Lung (tissue), 16 donors: Measurements from ENCODE around the gene MARCKS. TPM values are rescaled to one million over a fixed set of nuclear protein-coding genes. Genes with fewer than 3 reads are reported as not detected.

Experiments
- ATAC-seq: fragments of 200-7000 bp; cut with Tn5 transposase; one replicate; pipeline ENCODE4 v1.9.1; 2020; ENCODE audit warnings: moderate number of reproducible peaks; ENCODE audit not compliant: insufficient read depth, low FRiP score
- DNase-seq, 3 donors: peaks; one replicate each; pipeline ENCODE4 v3.0.0-alpha.2; 2013 to 2017
- H3K27ac ChIP-seq, 2 donors: one replicate each; pipeline ENCODE4 v1.5.1; 2013; ENCODE audit warnings: mild to moderate bottlenecking in 2 of 2, moderate library complexity in 2 of 2, control low read depth in 1 of 2, inconsistent platforms in 1 of 2, low read depth in 1 of 2, low read length in 1 of 2
- H3K27me3 ChIP-seq, 3 donors: one replicate each; pipeline ENCODE4 v1.5.1; 2013; ENCODE audit warnings: low read length in 2 of 3; ENCODE audit not compliant: control insufficient read depth in 3 of 3, insufficient read depth in 3 of 3
- H3K36me3 ChIP-seq, 4 donors: one replicate each; pipeline ENCODE4 v1.5.1; 2013; ENCODE audit warnings: low read length in 4 of 4, mild to moderate bottlenecking in 1 of 4, moderate library complexity in 1 of 4; ENCODE audit not compliant: control insufficient read depth in 4 of 4, insufficient read depth in 4 of 4
- H3K4me1 ChIP-seq, 5 donors: one replicate each; pipeline ENCODE4 v1.5.1; 2013; ENCODE audit warnings: low read length in 5 of 5, mild to moderate bottlenecking in 2 of 5, moderate library complexity in 1 of 5; ENCODE audit not compliant: control insufficient read depth in 5 of 5, insufficient read depth in 5 of 5
- H3K4me3 ChIP-seq: one replicate; pipeline ENCODE4 v1.5.1; 2013; ENCODE audit warnings: mild to moderate bottlenecking, control low read depth, moderate library complexity
- H3K9ac ChIP-seq, 2 donors: one replicate each; pipeline ENCODE4 v1.5.1; 2013; ENCODE audit warnings: low read length in 2 of 2, control low read depth in 1 of 2; ENCODE audit not compliant: insufficient read depth in 1 of 2
- H3K9me3 ChIP-seq, 4 donors: one replicate each; pipeline ENCODE4 v1.5.1; 2013; ENCODE audit warnings: low read length in 3 of 4, mild to moderate bottlenecking in 1 of 4, moderate library complexity in 1 of 4; ENCODE audit not compliant: control insufficient read depth in 4 of 4, insufficient read depth in 3 of 4
- WGBS, 2 donors: extraction: QIAGEN DNeasy Blood & Tissue Kit; methylation state at CpG; one replicate each; pipeline ENCODE4 v1.1.7; 2013; 5-methylcytosine and 5-hydroxymethylcytosine counted together
- long read RNA-seq, 5 donors: transcript quantifications; one replicate each; lab custom pipeline, GENCODE V29; 2026
- polyA plus RNA-seq, 2 donors: library from polyadenylated mRNA; stranded (reverse); fragments of 200-250 nt; gene quantifications; one replicate each; pipeline ENCODE4 v1.2.1, GENCODE V29; 2013
- total RNA-seq, 2 donors: library from RNA; depleted of rRNA in 1 of 2; stranded (reverse); fragments of >200 nt in 1 of 2; gene quantifications; one replicate each; pipeline ENCODE4 v1.2.1, GENCODE V29; 2014 to 2021
- TF ChIP-seq, protein P1 (sequence below): IDR thresholded peaks from 2 replicates; pipeline ENCODE4 v1.5.1; 2012; ENCODE audit warnings: mild to moderate bottlenecking; ENCODE audit errors: control extremely low read depth, extremely low read depth
- donor health status: control.
- donor health status: control.
- donor health status: Bipolar disorder and iron deficiency.
- donor health status: healthy.
- donor health status: DM: yes; HTN: yes; CAD: no.

Gene MARCKS, protein sequence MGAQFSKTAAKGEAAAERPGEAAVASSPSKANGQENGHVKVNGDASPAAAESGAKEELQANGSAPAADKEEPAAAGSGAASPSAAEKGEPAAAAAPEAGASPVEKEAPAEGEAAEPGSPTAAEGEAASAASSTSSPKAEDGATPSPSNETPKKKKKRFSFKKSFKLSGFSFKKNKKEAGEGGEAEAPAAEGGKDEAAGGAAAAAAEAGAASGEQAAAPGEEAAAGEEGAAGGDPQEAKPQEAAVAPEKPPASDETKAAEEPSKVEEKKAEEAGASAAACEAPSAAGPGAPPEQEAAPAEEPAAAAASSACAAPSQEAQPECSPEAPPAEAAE
- total RNA-seq (100 to 1,000 TPM in 1 of 2 donors, 10 to 100 TPM in 1; 77.0 to 140 TPM), polyA plus RNA-seq (10 to 100 TPM; 17.3 to 67.4 TPM)
- long read RNA-seq, donor 1, full-length matches to known transcripts, result 207 of 207 reads
- long read RNA-seq, donor 1, partial matches to known transcripts, result 0 of 207 reads
- long read RNA-seq, donor 1, other reads (novel, unspliced or antisense), result 0 of 207 reads
- long read RNA-seq, donor 2, full-length matches to known transcripts, result 84 of 84 reads
- long read RNA-seq, donor 2, partial matches to known transcripts, result 0 of 84 reads
- long read RNA-seq, donor 2, other reads (novel, unspliced or antisense), result 0 of 84 reads
- long read RNA-seq, donor 3, full-length matches to known transcripts, result 110 of 127 reads
- long read RNA-seq, donor 3, partial matches to known transcripts, result 17 of 127 reads
- long read RNA-seq, donor 3, other reads (novel, unspliced or antisense), result 0 of 127 reads
- long read RNA-seq, donor 4, full-length matches to known transcripts, result 164 of 234 reads
- long read RNA-seq, donor 4, partial matches to known transcripts, result 64 of 234 reads
- long read RNA-seq, donor 4, other reads (novel, unspliced or antisense), result 6 of 234 reads
- long read RNA-seq, donor 5, full-length matches to known transcripts, result 220 of 227 reads
- long read RNA-seq, donor 5, partial matches to known transcripts, result 0 of 227 reads
- long read RNA-seq, donor 5, other reads (novel, unspliced or antisense), result 7 of 227 reads

DNA sequence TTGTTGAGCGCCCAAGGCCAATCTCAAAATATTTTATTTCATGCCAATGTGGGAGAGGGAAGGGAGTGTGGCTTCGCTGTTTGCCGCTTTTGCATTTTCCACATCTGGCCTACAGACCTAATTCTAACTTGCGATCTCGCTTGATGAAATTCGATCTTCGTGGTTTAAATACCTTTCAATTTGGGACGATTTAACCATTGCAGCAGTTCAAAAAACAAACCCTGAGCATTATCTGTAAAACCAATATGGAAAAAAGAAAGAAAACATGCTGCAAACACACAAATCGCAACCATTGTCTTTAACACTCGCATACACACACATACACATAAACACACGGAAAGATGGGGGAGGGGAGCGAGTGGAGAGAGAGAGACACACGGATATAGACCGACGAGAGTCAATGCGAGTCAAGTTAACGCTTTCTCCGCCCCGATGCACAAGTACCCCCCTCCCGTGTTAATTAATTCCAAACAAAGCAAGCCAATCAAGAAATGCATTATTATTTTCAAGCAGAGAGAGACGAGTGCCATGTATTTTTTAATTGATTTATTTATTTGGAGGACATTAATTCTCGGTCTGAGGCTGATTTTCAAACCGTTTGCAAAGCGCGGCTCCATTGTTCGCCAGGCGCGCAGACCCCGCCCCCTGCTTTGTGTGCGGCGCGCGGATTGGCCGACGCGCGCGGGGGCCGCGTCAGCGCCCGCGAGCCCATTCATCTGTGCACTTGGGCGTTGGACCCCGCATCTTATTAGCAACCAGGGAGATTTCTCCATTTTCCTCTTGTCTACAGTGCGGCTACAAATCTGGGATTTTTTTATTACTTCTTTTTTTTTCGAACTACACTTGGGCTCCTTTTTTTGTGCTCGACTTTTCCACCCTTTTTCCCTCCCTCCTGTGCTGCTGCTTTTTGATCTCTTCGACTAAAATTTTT is at the start of gene MARCKS:
MARCKS (plus strand) TSS at position 721 of the 931 bp plus-strand sequence. CDS start 401 bp downstream, outside the sequence.
- Histone ChIP-seq H3K4me1 (peaks cover 0 to 35% (median 0%) of the 10 kb centered on the region in 5 donors), H3K9me3 (peaks cover 0 to 1% (median 0%) of the 10 kb centered on the region in 4 donors), H3K27me3 (no peaks in the 10 kb centered on the region), H3K9ac (peak within 1 kb of the TSS; percentile 100), H3K4me3 (peak within 1 kb of the TSS; percentile 86), H3K27ac (peak within 1 kb of the TSS; percentile 78 to 97), H3K36me3 (peaks cover 0 to 22% (median 2%) of the 10 kb centered on the region in 4 donors)
- ATAC-seq, result peak; percentile 68
- TF ChIP-seq, protein P1, sequence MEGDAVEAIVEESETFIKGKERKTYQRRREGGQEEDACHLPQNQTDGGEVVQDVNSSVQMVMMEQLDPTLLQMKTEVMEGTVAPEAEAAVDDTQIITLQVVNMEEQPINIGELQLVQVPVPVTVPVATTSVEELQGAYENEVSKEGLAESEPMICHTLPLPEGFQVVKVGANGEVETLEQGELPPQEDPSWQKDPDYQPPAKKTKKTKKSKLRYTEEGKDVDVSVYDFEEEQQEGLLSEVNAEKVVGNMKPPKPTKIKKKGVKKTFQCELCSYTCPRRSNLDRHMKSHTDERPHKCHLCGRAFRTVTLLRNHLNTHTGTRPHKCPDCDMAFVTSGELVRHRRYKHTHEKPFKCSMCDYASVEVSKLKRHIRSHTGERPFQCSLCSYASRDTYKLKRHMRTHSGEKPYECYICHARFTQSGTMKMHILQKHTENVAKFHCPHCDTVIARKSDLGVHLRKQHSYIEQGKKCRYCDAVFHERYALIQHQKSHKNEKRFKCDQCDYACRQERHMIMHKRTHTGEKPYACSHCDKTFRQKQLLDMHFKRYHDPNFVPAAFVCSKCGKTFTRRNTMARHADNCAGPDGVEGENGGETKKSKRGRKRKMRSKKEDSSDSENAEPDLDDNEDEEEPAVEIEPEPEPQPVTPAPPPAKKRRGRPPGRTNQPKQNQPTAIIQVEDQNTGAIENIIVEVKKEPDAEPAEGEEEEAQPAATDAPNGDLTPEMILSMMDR, result no peak
- WGBS, 2 donors, result 1 to 2% methylated on average over 49 of the region's 49 CpGs
- DNase-seq, result peak; percentile 94 to 98 (median 97)

DNA sequence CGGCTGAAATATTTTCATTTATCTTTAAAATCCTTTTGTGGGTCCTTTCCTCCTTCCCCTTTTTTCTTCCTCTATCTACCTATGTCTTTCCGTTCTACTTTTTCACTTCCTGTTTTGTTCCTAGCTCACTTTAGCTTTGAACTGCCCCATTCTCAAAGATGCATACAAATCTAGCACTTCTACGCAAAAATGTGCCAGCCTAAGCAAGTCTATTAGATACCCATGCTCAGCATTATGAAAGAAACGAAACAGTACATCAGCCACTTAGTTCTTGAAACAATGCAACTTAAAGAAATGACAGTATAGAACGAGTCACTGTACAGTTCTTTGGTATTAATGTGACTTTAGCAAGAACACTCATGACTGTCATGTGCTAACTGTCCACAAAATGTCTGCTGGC is 47.3 kb upstream of the MARCKS start:
- TF ChIP-seq, protein P1, result no peak
- no peaks in the 10 kb centered on the region for H3K36me3 ChIP-seq
- no peaks in the 10 kb centered on the region for H3K27me3 ChIP-seq
- no peak overlapping the region for H3K27ac ChIP-seq
- DNase-seq (no peak), ATAC-seq (no peak)
- 38 to 65% methylated on average over 5 of the region's 5 CpGs for WGBS, 2 donors
- H3K9ac ChIP-seq, result no peak overlapping the region
- peaks cover 0 to 11% (median 0%) of the 10 kb centered on the region in 5 donors for H3K4me1 ChIP-seq
- peaks cover 0 to 2% (median 0%) of the 10 kb centered on the region in 4 donors for H3K9me3 ChIP-seq
- no peak overlapping the region for H3K4me3 ChIP-seq

DNA sequence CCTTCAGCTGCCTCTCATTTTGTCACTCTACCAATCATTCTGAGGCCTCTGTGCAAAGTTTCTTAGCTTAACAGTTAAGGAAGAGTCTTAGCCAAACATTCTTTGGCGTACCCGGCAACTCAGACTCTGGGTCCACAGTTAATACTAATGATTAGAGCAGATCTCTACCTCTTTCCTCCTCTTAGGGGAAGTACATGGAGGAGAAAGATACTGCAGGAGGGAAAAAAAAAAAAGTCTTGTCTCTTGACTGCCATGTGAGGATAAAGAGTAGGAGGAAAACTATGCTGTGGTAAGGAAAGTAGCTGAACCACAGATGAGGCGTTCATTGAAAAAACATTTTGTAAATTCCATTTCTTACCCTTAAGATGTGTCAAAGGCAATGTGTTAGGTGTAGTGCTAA is 44.0 kb upstream of the MARCKS start:
- ATAC-seq (no peak), DNase-seq (no peak)
- no peak overlapping the region for H3K9ac ChIP-seq
- peaks cover 0 to 2% (median 0%) of the 10 kb centered on the region in 4 donors for H3K9me3 ChIP-seq
- TF ChIP-seq, protein P1, result no peak
- H3K4me1 ChIP-seq, result no peaks in the 10 kb centered on the region
- H3K27ac ChIP-seq, result no peak overlapping the region
- H3K27me3 ChIP-seq, result no peaks in the 10 kb centered on the region
- no peak overlapping the region for H3K4me3 ChIP-seq
- 79 to 83% methylated on average over 3 of the region's 3 CpGs for WGBS, 2 donors
- no peaks in the 10 kb centered on the region for H3K36me3 ChIP-seq
